ENCODE results near the gene FAM111A. TPM values are rescaled to one million over a fixed set of nuclear protein-coding genes. Genes with fewer than 3 reads are reported as not detected.
A peak's percentile ranks its signal among the peaks of the same experiment; 100 is the strongest.

FAM111A gene
- total RNA-seq, 3 donors from 2014 or later, result 12.6 to 15.6 (median 15.5) TPM

DNA sequence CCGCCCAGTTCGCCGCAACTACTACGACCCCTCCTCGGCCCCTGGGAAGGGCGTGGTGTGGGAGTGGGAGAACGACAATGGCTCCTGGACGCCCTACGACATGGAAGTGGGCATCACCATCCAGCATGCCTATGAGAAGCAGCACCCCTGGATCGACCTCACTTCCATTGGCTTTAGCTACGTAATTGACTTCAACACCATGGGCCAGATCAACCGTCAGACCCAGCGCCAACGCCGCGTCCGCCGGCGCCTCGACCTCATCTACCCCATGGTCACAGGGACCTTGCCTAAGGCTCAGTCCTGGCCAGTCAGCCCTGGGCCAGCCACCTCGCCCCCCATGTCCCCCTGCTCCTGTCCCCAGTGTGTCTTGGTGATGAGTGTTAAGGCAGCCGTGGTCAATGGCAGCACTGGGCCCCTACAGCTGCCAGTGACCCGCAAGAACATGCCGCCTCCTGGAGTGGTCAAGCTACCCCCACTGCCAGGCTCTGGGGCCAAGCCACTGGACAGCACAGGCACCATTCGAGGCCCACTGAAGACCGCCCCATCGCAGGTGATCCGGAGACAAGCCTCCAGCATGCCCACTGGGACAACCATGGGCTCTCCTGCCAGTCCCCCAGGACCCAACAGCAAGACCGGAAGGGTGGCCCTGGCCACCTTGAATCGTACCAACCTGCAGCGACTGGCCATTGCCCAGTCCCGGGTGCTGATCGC lies 39.2 kb downstream of the FAM111A start:
- peaks cover 1% of the 10 kb centered on the region for H3K27me3 Mint-ChIP-seq (ENCODE audit: low read depth)
- H3K4me3 Mint-ChIP-seq, result no peak overlapping the region
- ATAC-seq (no peak), DNase-seq (no peak)
- H3K9me3 Mint-ChIP-seq, result no peaks in the 10 kb centered on the region
- no peaks in the 10 kb centered on the region for H3K4me1 Mint-ChIP-seq (ENCODE audit: low read depth)
- peaks cover 2% of the 10 kb centered on the region for H3K36me3 Mint-ChIP-seq (ENCODE audit: insufficient read depth)

DNA sequence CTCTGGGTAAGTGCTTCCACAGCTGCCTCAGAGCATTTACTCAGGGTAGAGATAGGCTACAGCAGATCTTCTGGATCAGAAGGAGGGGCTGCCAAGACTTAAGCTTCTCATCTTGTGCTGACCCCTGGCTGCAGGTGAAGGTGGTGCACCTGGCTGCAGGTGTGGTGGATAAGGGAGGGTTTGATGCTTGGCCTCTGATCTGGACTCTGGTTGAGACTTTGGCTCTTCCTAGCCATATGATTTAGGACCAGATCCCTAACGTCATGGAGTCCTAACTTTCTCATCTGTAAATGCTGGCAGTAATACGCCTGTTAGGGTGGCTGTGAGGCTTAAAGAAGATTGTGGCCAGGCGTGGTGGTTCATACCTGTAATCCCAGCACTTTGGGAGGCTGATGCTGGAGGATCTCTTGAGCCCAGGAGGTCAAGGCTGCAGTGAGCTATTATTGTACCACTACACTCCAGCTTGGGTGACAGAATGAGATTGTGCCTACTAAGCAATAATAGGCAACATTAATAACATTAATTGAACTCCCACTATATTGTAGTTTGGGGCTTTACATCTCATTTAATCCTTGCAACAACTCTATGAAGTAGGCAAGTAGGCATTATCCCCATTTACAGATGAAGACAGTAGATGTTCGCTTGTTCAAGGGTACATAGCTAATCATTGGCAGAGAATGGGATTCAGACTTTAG lies 39.9 kb downstream of the FAM111A start:
- ATAC-seq (no peak), DNase-seq (no peak)
- Mint-ChIP-seq H3K4me3 (no peak overlapping the region), H3K9me3 (no peaks in the 10 kb centered on the region), H3K36me3 (ENCODE audit: insufficient read depth) (peaks cover 2% of the 10 kb centered on the region), H3K27me3 (ENCODE audit: low read depth) (peaks cover 4% of the 10 kb centered on the region), H3K4me1 (ENCODE audit: low read depth) (no peaks in the 10 kb centered on the region)

DNA sequence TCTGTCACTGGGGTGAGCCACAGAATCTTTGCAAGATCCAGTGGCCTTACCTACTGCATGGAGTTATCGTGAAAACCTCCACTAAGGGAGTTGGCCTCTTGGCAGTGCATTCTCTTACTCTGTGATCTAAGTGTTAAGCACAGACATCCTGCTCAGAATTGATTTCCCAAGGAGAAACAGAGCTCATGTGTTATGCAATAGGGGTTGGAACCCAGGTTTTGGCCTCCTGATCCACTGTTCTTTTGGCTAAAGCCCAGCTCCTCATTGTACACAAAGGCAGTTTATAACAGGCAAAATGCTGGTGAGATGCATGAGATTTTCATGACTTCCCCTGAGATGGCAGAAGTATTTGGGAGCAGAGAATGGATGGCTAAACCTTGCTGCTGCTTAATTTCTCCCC lies 41.1 kb downstream of the FAM111A start:
- ATAC-seq (no peak), DNase-seq (no peak)
- Mint-ChIP-seq H3K9me3 (no peaks in the 10 kb centered on the region), H3K27me3 (ENCODE audit: low read depth) (peaks cover 3% of the 10 kb centered on the region), H3K36me3 (ENCODE audit: insufficient read depth) (peaks cover 4% of the 10 kb centered on the region), H3K4me1 (ENCODE audit: low read depth) (no peaks in the 10 kb centered on the region), H3K4me3 (no peak overlapping the region)

DNA sequence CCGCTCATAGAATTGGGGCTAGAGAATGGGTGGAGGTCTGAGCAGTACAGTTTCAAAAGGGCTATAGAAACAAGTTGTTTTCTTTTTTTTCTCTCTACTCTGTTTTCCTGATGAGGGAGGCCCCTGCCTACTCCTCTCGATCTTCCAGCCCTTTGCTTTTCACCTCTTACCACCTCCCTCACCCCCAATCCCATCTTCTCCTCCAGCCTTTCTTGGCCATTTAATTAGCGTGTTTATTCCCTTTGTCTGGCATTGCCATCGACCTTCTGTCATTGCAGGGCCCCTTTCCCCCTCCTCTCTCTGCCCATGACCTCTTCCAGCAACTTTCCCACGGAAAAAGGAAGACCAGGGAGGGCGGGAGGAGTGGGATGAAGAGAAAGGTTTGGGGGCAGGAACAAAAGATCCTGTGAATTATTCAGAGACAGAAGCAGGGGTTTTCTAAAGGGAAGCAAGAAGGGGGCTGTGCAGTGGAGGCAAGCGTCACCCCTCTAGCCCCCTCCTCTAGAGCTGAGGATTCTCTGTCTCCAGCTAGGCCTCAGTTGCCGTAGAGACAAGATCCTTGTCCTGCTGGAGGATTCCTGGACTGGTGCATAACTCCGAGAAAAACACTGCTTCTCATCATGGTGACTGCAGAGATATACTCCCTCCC lies 42.2 kb downstream of the FAM111A start:
- H3K36me3 Mint-ChIP-seq (ENCODE audit: insufficient read depth), result peaks cover 5% of the 10 kb centered on the region
- DNase-seq (no peak), ATAC-seq (no peak)
- H3K4me1 Mint-ChIP-seq (ENCODE audit: low read depth), result no peaks in the 10 kb centered on the region
- no peaks in the 10 kb centered on the region for H3K9me3 Mint-ChIP-seq
- peaks cover 3% of the 10 kb centered on the region for H3K27me3 Mint-ChIP-seq (ENCODE audit: low read depth)
- H3K4me3 Mint-ChIP-seq, result no peak overlapping the region

DNA sequence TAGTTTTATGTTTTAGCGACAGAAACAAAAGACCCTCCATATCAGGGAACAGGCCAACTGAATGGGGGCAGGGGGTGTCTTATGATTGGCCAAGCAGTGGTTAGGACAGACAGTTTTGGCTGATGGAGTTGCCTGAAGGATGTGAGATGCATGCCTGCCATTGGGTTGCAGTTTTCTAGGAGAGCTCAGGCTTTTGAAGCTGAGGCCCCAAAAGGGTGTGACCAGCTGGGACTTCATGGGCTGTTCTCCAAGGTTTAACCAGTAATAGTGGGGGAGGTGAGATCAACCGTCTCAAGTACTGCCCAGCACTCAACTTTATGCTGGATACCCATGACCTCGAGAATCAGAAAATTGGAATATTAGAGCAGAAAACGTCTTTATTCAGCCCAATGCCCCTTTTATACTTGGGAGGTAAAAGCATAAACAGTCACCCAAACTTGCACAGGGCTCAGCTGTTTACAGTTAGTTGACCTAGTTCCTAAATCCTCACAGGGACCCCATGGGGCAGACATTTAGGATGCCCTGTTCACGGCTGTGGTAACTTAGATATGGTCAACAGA lies 42.8 kb downstream of the FAM111A start:
- DNase-seq (no peak), ATAC-seq (no peak)
- H3K36me3 Mint-ChIP-seq (ENCODE audit: insufficient read depth), result peaks cover 5% of the 10 kb centered on the region
- no peak overlapping the region for H3K4me3 Mint-ChIP-seq
- no peaks in the 10 kb centered on the region for H3K4me1 Mint-ChIP-seq (ENCODE audit: low read depth)
- no peaks in the 10 kb centered on the region for H3K9me3 Mint-ChIP-seq
- H3K27me3 Mint-ChIP-seq (ENCODE audit: low read depth), result peaks cover 3% of the 10 kb centered on the region

DNA sequence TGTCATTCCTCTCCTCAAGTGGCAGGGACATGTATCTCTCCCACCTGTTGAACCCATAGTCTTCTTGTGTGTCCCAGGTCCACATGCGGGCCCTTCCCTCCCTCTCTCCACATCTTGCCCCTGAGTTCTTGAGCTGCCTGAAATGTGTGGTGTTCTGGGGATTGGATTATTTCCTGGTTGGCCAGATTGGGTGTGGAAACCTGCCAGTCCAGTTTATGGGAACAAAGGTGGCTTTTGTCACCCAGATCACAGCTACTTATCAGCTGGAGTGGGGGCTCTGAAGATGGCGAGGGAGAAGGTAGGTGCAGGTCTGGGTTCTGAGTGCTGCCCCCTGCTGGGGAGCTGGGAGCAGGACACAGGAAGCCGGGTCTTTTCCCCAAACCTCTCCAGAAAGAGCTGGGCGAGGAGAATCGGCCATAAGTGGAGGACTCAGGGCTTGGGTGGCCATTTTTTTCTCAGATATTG lies 43.5 kb downstream of the FAM111A start:
- peaks cover 8% of the 10 kb centered on the region for H3K36me3 Mint-ChIP-seq (ENCODE audit: insufficient read depth)
- peak; percentile 70 to 78 for ATAC-seq
- H3K9me3 Mint-ChIP-seq, result no peaks in the 10 kb centered on the region
- no peak overlapping the region for H3K4me3 Mint-ChIP-seq
- peaks cover 3% of the 10 kb centered on the region for H3K27me3 Mint-ChIP-seq (ENCODE audit: low read depth)
- peaks cover 1% of the 10 kb centered on the region for H3K4me1 Mint-ChIP-seq (ENCODE audit: low read depth)
- DNase-seq, result peak; percentile 44

DNA sequence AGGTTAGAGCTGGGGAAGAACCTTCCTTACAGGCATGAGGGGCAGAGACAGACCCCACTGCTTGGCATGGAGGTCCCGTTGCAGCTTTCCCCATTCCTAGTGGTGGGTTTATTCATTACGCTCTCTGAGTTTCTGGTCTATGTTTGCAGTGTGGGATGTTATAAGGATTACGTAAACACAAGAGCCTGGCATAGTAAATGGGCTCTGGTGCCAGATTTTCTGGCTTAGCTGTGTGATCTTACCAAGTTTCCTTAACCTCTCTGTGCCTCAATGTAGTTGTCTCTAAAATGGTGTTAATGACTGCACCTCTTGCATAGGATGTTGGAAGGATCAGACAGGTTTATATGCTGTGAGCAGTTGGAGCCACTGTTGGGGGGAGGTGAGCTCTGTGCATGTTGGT lies 44.4 kb downstream of the FAM111A start:
- Mint-ChIP-seq H3K9me3 (no peaks in the 10 kb centered on the region), H3K36me3 (ENCODE audit: insufficient read depth) (peaks cover 9% of the 10 kb centered on the region)

DNA sequence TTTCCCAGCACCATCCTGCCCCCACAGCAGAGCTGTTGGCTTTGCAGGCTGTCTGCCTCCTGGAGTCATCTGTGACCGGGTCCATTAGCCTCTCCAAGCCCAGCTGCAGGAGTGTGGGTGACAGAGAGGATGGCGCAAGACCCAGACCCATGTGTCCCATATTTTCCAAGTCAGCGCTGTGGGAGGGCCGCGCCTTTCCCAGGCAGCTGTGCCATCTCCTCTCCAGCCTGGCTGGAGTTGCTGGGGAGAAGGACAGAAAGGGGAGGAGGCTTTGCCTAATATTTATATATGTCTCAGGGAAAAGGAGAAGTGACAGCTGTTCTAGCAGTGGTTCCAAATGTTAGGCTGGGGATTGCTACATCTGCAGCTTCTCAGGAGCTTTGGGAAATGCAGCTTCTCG lies 44.9 kb downstream of the FAM111A start:
- H3K4me1 Mint-ChIP-seq (ENCODE audit: low read depth), result peaks cover 1% of the 10 kb centered on the region
- DNase-seq, result no peak
- ATAC-seq, result no peak
- H3K9me3 Mint-ChIP-seq, result no peaks in the 10 kb centered on the region
- H3K36me3 Mint-ChIP-seq (ENCODE audit: insufficient read depth), result peaks cover 8% of the 10 kb centered on the region
- H3K27me3 Mint-ChIP-seq (ENCODE audit: low read depth), result peaks cover 3% of the 10 kb centered on the region
- H3K4me3 Mint-ChIP-seq, result no peak overlapping the region

More for the DNA sequence above, 44.4 kb downstream of the FAM111A start:
- Mint-ChIP-seq H3K4me3 (no peak overlapping the region), H3K4me1 (ENCODE audit: low read depth) (peaks cover 1% of the 10 kb centered on the region), H3K27me3 (ENCODE audit: low read depth) (peaks cover 3% of the 10 kb centered on the region)
- DNase-seq (no peak), ATAC-seq (no peak)

DNA sequence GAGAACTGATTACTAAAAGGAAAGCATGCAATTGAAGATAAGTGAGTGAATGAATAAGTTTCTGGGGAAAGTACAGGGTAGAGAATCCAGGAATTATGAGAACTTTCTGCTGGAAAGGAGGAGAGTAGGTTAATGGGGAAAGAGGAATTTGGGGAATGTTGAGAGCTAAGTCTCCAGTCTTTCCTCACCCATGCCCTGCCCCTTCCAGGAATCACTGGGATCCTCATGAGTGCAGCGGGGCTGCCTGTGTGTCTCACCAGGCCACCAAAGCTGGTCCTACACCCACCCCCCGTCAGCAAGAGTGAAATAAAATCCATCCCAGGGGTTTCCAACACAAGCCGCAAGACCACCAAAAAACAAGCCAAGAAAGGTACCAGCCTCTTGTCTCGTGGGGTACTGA lies 46.3 kb downstream of the FAM111A start:
- ATAC-seq (no peak), DNase-seq (no peak)
- H3K36me3 Mint-ChIP-seq (ENCODE audit: insufficient read depth), result peaks cover 7% of the 10 kb centered on the region
- peaks cover 1% of the 10 kb centered on the region for H3K4me1 Mint-ChIP-seq (ENCODE audit: low read depth)
- H3K9me3 Mint-ChIP-seq, result no peaks in the 10 kb centered on the region
- H3K27me3 Mint-ChIP-seq (ENCODE audit: low read depth), result peaks cover 3% of the 10 kb centered on the region
- H3K4me3 Mint-ChIP-seq, result no peak overlapping the region

DNA sequence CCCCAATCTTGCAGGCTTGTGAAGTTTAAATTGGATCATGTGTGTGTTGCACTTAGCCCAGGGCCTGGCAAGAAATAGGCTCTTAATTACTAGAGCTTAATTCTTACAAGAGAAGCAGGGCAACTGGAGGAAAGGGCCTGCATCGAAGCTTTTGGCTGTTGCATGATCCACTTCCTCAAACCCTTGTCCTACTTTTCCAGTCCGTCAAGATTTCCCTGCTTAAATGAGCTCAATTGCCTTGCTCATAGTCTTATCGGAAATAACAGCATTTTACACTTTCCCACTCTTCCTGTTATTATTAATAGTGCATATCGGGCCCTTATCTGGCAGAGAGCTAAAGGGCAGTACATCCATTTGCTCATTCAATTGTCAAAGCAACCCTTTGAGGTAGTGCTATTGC lies 47.3 kb downstream of the FAM111A start:
- ATAC-seq, result no peak
- Mint-ChIP-seq H3K36me3 (ENCODE audit: insufficient read depth) (peaks cover 7% of the 10 kb centered on the region), H3K4me1 (ENCODE audit: low read depth) (peaks cover 1% of the 10 kb centered on the region), H3K27me3 (ENCODE audit: low read depth) (peaks cover 3% of the 10 kb centered on the region), H3K4me3 (no peak overlapping the region), H3K9me3 (no peaks in the 10 kb centered on the region)
- no peak for DNase-seq

DNA sequence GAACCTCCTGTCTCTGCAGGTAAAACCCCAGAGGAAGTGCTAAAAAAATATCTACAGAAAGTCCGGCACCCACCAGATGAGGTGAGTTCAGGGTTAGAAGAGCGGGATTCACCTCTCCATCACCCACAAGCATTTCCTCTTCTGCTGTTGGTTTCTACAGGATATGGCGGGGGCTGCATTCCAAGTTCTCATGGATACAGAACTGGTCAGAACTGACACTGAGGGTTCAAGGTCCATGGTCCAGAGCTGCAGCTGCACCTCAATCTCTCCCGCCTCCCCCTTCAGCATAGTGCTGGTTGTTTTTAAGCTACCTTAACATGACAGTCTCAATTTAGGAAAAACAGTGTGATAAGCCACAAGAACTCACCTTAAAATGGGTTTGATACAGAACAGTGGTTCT lies 48.4 kb downstream of the FAM111A start:
- Mint-ChIP-seq H3K4me1 (ENCODE audit: low read depth) (peaks cover 4% of the 10 kb centered on the region), H3K36me3 (ENCODE audit: insufficient read depth) (peaks cover 10% of the 10 kb centered on the region), H3K9me3 (no peaks in the 10 kb centered on the region), H3K4me3 (no peak overlapping the region), H3K27me3 (ENCODE audit: low read depth) (peaks cover 3% of the 10 kb centered on the region)
- DNase-seq (no peak), ATAC-seq (no peak)

DNA sequence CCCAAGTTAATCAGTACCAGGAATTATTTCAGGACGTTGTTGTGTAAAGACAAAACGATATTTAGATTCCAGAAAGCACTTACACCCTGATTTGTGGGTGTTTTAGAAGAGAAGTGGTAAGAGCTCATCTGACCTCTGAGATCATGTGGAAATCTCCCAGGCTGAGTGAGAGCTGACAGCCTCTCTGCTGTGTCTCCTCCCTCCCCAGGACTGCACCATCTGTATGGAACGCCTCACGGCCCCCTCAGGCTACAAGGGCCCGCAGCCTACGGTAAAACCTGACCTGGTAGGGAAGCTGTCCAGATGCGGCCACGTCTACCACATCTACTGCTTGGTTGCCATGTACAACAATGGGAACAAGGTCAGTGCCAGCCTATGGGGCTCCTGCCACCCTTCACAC lies 49.2 kb downstream of the FAM111A start:
- Mint-ChIP-seq H3K36me3 (ENCODE audit: insufficient read depth) (peaks cover 10% of the 10 kb centered on the region), H3K9me3 (no peaks in the 10 kb centered on the region), H3K4me1 (ENCODE audit: low read depth) (peaks cover 4% of the 10 kb centered on the region), H3K27me3 (ENCODE audit: low read depth) (peaks cover 3% of the 10 kb centered on the region), H3K4me3 (no peak overlapping the region)
- ATAC-seq (no peak), DNase-seq (no peak)

DNA sequence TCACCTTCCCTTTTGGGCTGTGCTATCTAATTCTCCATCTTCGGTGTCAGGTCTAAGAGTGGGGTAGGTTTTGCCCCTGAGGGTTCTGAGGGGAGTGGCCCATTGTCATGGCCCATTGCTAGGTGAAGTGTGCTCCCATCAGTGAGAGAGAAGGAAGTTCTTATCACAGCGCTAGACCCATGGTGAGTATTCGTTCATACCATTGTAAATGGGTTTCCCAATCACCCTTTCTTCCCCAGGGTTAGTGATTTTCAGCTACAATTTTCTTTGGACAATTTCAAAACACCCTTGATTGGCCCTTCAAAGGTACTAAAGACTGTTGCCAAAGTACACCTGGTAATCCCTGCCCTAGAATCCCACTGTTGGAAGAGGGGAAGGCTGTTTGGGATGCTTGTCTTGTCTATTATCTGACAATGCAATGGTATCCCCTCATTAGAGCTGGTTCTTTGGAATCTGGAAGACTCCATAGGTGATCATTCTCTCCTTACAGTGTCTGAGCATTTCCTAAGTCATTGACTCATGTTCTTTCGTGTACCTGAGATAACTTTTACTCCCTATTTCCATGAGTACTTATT lies 49.9 kb downstream of the FAM111A start:
- no peak overlapping the region for H3K4me3 Mint-ChIP-seq
- peaks cover 10% of the 10 kb centered on the region for H3K36me3 Mint-ChIP-seq (ENCODE audit: insufficient read depth)
- H3K4me1 Mint-ChIP-seq (ENCODE audit: low read depth), result peaks cover 4% of the 10 kb centered on the region

DNA sequence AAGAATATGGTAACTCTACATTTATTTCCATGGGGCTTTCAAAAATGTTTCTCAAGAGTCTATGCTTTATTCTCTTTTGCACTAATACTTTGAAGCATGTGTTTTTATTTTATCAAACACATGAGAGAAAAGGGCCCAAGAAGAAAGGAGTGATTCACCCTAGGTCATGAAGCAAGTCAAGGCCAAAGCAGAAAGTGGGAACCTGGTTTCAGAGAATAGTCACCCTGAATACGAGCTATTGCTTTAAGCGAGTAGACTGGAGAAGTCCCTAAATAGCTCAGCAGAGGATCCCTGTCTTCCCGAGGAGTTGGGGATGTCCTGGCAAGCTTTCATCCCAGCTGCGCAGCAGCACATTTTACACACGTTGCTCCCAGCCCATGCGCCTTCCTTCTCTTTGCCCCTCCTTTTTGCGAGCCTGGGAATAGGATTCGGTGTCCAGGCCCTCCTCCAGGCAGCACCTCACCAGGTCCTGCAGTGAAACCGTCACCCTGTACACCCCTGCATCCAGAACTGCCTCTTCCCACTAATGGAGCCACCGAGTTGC lies 51.0 kb downstream of the FAM111A start:
- Mint-ChIP-seq H3K4me3 (no peak overlapping the region), H3K27me3 (ENCODE audit: low read depth) (no peaks in the 10 kb centered on the region), H3K36me3 (ENCODE audit: insufficient read depth) (peaks cover 9% of the 10 kb centered on the region), H3K4me1 (ENCODE audit: low read depth) (peaks cover 4% of the 10 kb centered on the region), H3K9me3 (no peaks in the 10 kb centered on the region)
- ATAC-seq (no peak), DNase-seq (no peak)

More for the DNA sequence above, 49.9 kb downstream of the FAM111A start:
- DNase-seq (no peak), ATAC-seq (no peak)
- no peaks in the 10 kb centered on the region for H3K27me3 Mint-ChIP-seq (ENCODE audit: low read depth)
- H3K9me3 Mint-ChIP-seq, result no peaks in the 10 kb centered on the region

Measured in activated T-cell treated with anti-CD3 and anti-CD28 coated beads, Interleukin-2, amount 50 U/mL, for 4 hours (primary cell).